LNCAP (cell line): ENCODE results near the gene TMEM87A.

Experiments
- CTCF ChIP-seq: fragments of 450-650 bp; IDR thresholded peaks from 2 replicates; pipeline ENCODE4 v1.5.1; 2017; ENCODE audit warnings: mild to moderate bottlenecking

The TMEM87A gene

GRCh38 chr15:42272939-42273899, at the start of gene TMEM87A, which contains the start of gene GANC:
Gene TMEM87A (minus strand): TSS chr15:42273433. CDS start chr15:42273398, 35 bp downstream.
Gene GANC (plus strand): TSS chr15:42273201. CDS start chr15:42274482, 1,281 bp downstream.
- TF ChIP-seq CTCF: no peak

- TF ChIP-seq CTCF: no peak
Measured at GRCh38 chr15:42319206-42319605, 46.0 kb upstream of the TMEM87A start.

- TF ChIP-seq CTCF: no peak
Measured at GRCh38 chr15:42315521-42315920, 42.3 kb upstream of the TMEM87A start.

- TF ChIP-seq CTCF: no peak
Measured at GRCh38 chr15:42314818-42315217, 41.6 kb upstream of the TMEM87A start.

GRCh38 chr15:42313463-42313862, 40.2 kb upstream of the TMEM87A start:
- no peak for TF ChIP-seq CTCF

GRCh38 chr15:42306681-42307080, 33.4 kb upstream of the TMEM87A start:
- TF ChIP-seq CTCF: no peak

- no peak for TF ChIP-seq CTCF
Measured at GRCh38 chr15:42289166-42289565, 15.9 kb upstream of the TMEM87A start.
